GOT3 (cell line): ENCODE results near the gene SMTN.
"Not testable (repeated sequence)": the region's sequence is repeated elsewhere in the genome, so short reads cannot be mapped to it uniquely, and the experiment has no call there.

ENCODE experiments used
- DNase-seq: peaks from one replicate; lab custom pipeline; 2025; ENCODE audit warnings: mixed read lengths; lab: John Stamatoyannopoulos, UW

SMTN gene

DNA sequence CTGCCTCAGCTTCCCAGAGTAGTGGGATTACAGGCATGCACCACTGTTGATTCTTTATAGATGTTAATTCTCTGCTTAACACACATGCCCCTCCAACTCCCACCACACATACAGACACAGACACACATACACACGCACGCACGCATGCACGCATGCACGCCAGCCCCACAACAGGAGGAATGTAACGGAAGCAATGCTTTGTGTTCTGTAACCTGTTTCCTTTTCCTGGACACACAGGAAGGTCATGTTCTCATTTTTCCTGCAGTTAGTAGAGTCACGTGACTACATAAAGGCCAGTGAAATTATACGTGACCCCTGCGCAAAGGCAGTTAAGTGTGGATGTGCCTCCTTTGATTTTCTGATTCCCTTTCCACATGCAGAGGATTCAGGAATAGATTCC is 8.0 kb upstream of the SMTN start:
- not testable (repeated sequence) for DNase-seq

DNA sequence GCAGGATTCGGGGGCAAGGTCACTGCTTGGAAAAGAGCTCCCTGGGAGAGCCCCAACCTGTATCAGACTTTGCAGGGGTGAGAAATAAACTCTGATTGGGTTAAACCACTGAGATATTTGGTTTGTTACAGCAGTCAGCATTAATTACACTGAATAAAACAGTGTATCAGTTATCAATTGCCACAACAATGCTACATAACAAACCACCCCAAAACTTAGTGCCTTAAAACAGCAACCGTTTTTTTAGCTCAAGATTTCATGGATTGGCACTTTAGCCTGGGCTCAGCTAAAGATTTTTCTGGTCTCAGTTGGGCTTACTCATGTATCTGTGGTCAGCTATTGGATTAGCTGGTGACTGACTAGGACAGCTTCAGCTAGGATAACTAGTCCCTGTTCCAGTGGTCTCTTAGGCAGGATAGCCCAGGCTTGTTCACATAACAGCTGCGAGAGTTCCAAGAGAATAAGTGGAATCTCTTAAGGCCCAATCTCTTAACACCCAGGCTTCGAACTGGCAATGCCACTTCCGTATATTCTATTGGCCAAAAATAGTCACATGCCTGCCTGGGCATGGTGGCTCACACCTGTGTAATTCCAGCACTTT is 7.5 kb upstream of the SMTN start:
- DNase-seq: not testable (repeated sequence)

DNA sequence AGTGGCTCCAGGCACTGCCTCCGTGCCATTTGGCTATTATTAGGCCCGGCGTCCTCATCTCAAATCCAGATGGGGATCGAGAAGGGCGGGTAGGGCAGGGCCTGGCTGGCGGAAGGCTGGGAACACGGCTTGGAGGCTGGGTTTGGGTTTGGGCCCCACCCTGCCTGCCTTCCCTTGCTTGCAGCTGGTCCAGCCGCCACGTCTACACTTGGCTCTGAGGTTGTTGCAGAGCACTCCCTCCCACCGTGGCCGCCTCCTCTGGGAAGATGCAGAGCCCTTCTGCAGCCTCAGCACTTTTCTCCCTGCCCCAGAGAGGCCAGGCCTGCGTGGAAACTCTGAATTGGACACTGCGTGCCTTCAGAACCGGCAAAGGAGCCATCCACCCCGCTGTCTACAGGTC is 5.2 kb upstream of the SMTN start:
- DNase-seq: no peak

DNA sequence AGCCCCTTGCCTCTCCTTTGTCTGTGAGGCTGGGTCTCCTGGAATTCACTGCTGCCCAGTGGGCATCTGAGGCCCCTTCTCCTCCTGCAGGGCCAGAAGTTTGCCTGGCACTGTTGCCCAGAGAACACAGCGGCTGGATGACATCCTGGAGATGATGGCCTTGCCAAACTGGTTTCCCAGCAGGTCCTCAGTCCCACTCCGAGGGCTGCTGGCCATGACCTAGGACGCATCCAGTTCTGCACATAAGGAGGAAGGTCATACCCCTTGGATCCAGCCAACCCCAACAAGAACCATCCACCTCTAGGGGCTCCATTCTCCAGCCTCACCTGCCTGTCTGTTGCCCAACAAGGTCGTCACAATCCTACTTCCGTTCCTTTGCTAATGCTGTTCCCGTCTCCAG is 3.4 kb upstream of the SMTN start:
- no peak for DNase-seq

DNA sequence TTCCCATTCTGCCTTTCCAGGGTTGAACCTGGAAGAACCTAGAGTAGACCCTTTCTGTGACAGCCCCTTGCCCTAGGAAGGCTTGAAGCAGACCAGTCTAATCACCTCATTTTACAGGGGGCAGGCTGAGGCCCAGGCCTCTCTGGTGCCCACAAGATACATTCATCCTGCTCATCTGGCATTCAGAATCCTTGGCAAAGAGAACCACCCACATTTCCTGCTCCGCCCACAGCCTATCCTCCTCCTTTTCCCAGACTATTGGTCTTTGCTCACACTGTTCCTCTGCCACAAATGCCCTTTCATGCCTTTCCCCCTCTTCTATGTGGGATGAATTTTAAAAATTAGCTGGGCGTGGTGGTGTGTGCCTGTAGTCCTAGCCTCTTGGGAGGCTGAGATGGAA is 2.7 kb upstream of the SMTN start:
- DNase-seq: not testable (repeated sequence)

DNA sequence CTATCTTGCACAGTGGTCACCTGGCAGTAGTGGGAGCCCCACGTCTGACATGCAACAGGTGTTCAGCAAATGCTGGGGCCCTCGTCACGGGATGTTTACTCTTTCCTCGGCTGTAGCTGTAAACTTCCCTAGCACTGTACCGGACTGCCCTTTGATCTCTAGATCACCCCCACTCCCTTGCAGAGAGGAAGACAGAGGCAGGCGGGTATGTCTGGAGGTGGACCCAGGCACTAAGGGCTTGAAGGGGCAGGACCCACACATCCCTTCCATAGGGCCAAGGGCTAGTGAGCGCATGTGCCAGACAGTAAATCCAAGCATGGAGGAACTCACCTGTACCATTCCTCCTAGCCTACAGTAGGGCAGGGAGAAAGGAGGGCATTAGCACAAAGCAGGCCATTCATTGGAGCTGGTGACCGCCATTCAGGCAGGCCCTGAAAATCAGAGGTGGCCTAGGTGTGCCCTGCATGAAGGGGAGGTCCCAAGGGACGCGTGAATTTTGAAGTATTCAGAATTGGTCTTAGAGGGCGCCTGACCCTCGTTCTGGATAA is 1.9 kb upstream of the SMTN start:
- no peak for DNase-seq

DNA sequence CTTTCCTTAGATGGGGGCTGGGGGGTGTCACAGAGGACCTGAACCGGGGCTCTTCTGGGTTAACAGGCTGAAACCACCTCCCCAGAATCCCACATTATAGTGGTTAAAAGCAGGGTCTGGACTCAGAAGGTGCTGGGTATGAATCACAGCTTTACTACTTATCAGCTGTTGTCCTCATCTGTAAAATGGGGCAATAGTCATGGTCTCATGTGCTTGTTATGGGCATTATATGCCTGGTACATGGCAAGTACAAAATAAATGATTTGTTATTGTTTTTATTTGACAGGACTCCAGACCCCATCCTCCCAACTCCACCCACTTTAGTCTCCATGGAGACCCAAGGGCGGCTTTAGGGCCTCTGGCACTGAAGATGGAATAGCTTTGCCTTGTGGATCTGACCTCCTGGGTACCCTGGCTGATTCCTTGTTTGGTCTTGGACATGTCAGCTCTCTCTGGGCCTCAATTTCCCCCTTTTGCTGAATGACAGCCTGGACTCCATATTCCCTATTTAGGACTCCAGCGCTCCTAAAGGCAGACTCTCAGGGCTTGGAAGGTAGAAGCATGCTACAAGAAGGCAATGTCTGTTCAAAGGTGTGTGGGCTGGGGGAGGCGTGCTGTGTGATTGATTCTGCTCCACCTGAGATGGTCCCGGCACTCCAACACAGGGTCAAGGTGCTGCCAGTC is 812 bp upstream of the SMTN start:
- no peak for DNase-seq

DNA sequence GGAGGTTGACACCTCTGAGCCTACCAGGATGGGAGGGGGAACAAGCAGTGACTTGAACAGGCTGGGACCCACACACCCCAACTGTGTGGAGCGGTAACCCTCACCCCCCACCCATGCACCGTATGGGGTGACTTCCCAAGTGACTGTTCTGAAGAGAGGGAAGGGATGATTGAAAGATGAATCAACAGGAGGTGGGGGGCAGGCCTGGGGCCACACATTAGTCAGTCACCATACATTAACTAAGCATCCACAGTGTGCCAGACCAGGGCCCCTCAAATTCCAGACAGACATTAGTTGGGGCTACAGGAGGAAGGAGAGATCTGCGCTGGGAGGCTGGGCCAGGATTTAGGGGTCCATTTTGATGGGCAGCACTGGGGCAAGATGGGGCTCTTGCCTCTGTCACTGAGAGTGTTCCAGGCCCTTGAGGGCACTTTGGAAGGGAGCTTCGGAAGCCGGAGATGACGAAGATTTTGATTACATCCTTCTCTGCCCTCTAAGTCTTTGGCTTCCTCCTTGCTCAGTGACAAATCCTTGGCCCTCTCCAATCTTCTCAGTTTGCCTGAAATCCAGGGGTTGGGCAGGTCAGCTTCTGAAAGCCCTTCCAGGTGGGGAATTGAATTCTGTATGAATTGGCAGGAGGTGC is 966 bp downstream of the SMTN start:
- DNase-seq: no peak

DNA sequence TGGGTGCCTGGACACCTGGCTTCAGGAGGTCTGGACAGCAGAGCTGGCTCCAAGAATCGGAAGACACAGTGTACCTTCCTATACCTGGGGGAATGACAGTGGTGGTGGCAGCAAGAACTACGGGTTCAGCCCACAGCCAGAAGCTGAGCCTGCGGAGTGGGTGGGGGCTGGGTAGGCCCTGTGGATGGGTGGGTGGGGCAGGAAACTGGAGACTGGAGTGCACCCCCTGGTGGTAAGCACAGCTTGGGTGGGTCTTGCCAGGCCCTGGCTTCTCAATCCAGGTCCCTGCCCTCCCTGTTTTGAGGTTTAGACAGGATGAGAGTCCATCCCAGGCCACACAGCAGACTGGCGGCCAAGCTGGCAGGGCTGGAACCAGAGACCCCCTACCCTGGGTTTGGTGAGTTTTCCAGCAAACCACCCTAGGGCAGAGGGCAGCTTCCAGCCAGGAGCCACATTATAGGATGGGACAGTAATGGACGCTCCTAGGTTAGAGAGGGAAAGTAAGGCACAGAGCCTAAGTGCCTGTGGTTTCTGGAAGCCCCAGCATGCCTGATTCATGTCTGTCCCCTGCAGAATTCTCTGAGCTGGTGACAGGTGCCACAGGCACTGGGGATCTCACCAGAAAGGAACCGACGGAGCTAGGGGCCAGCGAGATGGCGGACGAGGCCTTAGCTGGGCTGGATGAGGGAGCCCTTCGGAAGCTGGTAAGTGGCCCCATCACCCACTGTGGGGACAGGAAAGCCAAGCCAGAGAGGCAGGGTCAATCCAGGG is 1.7 kb downstream of the SMTN start:
- no peak for DNase-seq

DNA sequence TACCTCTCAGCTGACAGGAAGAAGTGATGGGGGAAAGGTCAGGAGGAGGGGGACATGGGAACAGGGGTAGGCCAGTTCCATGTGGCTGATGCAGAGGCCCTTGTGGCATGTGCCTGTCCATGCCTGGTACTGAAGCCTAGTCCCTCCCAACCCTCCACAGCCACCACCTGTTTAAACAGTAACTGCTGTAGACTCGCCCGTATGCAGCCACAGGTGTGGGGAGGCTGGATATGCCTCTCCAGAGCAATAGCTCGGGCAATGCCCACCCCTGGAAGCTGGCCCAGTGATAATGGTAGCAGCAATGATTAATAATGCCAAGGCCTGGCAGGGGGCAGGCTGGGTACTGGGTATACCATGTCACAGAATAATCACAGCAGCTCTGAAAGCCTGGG is 2.3 kb downstream of the SMTN start:
- DNase-seq: no peak

DNA sequence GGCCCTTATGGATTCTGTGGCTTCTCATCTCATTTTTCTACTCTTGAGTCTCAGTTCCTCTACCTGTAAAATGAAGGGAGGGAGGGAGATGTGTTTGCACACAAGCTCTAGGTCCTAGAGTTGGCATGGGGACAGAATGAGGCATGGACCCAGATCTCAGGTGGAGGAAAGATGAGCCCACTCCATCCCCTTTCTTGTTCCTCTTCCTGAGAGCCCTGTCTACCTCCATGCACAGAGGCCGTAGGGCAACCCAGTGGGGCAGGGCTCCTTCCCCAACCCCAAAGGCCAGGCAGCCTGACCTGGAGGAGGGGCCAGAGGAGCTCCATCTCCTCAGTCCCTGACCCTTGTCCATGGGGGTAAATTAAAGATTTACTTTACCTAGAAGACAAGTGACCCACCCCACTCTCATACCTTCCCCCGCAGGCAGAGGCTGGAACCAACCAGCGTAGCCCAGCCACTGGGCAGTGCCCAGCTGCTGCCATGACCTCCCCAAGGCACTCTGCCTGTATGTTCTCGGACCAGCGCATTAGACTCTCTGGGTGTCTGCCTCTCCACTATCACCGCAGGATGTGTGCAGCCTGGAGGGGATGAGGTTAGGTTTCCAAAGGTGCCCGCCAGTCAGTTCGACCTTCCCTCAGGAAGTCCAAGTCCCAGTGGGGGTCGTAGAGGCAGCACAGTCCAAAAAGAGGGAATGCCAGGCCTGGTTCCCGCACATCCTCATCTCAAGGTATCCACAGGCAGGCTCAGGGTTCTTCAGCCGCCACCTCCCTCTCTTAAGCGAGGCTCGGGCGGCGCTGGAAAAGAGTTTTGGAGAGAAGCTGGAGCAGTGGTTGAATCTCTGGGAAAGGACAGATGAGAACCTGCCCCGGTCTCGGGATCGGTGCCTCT is 3.0 kb downstream of the SMTN start:
- DNase-seq: no peak

DNA sequence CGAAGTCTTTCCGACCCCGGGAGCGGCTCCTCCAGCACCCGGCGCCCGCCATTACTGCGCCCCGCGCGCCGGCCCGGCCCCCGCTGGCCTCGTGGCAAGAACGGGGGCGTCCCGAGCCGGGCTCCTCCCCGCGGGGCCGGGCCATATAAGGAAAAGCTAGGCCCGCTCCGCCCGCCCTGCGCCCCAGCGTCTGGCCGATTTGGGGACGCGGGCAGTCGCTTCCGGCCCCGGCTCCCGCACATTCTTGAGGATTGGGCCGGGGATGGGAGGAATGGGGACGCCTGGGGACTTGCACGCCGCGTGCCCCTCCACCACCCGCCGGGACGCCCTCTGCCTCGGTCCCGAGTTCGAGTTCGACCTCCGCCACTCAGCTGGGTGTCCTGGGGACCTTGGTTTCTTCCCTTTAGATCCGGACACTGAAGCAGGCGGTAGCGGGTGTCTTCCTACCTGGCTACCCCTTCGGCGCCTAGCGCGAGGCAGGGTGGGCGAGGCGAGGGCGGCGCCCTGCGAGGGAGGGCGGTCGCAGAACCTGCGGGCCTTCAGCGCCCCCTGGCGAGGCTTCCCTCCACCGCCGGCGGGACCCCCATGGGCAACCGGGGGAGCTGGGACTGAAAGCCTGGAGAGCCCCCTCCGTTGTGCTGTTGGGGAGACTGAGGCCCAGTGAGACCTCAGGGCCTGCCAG is 3.8 kb downstream of the SMTN start:
- DNase-seq: peak; percentile 26

DNA sequence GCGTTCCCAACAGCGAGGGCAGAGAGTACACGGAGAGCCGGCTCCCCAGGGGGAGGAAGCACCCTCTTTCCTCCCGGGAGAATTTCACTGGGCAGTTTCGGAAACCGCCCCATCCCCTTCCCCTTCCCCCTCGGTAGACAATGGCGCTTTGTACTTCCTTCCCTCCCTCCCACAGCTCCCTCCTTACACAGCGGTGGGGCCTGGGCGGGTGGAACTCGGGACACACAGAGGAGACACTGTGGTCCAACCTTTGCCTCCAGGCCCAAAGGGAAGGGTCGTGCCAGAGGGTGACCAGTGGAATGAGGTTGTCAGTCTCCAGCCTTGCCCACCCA is 4.3 kb downstream of the SMTN start:
- DNase-seq: no peak

DNA sequence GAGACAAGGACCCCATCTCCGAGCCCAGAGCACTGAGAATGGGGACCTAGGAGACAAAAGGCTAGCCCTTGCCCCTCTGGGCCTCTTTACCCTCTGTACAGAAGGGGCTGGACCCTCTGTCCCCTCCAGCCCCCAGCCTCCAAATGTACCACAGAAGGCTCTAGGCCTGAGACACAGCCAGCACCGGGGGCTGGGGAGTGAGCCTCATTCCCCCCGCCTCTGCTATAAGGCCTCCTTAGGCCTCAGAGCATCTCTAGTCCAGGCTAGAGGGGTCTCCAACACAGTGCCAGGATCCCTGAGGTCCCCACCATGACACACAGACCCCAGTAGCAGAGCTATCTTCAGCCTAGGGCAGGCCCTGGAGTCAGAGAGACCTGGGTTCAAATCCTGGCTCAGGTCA is 4.8 kb downstream of the SMTN start:
- no peak for DNase-seq

DNA sequence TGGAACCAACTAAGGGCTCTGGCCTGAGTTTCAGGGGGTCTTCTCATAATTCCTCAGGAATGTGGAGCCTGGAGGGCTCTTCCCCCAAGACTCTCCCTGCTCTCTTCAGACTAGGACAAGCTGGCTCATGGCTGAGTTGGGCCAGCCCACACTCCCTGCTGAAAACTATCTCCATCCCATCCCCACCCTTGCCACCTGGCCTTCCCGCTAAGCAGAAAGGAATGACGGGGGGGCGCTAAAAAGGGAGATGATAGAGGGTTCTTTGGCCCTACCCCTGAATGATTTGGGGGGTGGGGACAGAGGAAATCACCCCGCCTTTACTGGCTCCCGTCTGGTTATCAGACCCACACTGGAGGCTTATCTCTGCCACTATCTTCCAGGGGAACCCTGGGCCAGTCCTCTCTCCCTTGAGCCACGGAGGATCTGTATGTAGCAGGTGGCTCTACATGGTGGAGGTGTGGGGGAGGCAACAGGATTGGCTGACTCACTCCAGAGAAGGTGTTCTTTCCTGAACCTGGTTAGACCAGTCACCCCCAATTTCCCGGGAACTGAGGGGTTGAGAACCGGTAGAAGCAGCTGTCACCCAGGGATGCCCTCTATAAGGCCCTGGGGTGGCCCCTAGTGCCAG is 5.7 kb downstream of the SMTN start:
- no peak for DNase-seq

DNA sequence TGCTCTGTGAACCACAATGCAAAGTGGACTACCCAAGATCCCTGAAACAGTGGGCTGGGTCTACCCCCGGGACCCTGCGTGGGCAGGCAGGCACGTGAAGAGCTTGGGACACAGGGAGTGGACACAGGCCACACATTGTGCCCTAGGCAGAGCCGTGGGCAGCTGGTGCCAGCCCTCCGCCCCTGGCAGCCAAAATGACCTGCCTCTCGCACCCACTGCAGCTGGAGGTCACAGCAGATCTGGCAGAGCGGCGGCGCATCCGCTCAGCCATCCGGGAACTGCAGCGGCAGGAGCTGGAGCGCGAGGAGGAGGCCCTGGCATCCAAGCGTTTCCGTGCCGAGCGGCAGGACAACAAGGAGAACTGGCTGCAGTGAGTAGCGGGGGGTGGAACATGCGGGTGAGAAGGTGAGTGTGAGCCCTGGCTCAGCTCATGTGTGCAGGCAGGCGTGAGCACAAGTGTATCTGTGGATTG is 6.7 kb downstream of the SMTN start:
- no peak for DNase-seq

DNA sequence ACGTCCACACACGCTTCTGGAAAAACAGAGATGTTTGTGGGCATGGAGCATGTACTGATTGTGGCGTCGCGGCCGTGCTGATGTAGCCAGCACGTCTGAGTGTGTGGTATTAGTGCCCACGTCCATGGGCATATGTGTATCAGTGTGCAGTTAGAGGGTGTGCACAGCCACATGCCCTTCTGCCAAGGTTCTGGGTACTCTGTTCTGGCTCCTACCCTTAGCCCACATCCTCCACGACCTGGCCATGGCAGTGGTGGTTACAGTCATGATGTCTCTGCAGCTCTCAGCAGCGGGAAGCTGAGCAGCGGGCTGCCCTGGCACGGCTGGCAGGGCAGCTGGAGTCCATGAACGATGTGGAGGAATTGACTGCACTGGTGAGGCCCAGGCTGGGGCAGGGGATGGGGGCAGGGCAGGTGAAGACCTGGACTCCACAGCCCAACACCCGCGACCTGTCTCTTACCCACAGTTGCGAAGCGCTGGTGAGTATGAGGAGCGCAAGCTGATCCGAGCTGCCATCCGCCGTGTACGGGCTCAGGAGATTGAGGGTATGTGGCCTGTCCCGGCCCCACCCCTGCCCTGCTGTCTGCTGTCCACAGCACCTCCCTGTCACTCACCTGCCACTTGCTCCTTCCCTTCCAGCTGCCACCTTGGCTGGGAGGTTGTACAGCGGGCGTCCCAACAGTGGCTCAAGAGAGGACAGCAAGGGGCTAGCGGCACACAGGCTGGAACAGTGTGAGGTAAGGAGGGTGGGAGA is 7.3 kb downstream of the SMTN start:
- no peak for DNase-seq

DNA sequence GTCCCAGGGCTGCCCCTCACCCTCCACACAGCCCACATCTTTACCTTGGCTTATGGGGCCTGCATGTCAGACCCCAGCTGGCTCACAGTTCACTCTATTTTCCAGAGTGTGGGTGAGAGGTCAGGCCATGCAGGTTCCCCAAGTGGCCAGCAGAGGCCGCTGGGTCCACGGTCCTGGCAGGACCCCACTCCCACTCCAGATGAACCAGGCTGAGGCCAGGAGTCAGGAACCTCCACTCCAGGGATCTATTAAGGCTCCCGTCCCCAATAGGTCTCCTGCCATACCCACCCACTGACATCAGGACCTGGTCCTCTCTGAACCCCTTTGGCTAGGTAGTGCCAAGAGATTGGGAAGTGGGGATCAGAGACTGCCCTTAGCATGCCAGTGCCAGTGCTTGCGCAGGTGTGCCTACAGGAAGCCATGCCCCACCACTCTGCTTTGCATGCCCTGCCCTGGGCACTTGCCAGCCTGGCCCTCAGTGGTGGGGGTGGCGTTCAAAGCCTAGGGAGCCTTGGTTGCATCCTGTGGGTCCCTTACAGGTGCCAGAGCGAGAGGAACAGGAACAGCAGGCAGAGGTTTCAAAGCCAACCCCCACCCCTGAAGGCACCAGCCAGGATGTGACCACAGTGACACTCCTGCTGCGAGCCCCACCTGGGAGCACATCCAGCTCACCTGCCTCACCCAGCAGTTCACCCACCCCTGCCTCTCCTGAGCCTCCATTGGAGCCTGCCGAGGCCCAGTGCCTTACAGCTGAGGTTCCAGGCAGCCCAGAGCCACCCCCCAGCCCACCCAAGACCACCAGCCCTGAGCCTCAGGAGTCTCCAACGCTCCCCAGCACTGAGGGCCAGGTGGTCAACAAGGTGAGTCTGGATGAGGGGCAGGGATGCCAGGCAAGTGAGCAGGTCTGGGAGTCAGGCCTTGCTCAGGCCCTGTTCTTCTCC is 8.3 kb downstream of the SMTN start:
- no peak for DNase-seq
